ENCODE measurements around the gene CLTC.

CLTC gene

GRCh38 chr17:59727817-59728533 is 108.3 kb downstream of the CLTC start:
- DNase-seq (ENCODE audit: low spot score) = no peak

- DNase-seq (ENCODE audit: low spot score) = no peak
Observed at GRCh38 chr17:59730268-59730834, 110.7 kb downstream of the CLTC start.

GRCh38 chr17:59733697-59734096 is 114.0 kb downstream of the CLTC start:
- no peak for DNase-seq (ENCODE audit: low spot score)

- no peak for DNase-seq (ENCODE audit: low spot score)
Observed at GRCh38 chr17:59734226-59734625, 114.5 kb downstream of the CLTC start.

- no peak for DNase-seq (ENCODE audit: low spot score)
Observed at GRCh38 chr17:59737324-59737723, 117.6 kb downstream of the CLTC start.

- DNase-seq (ENCODE audit: low spot score) = no peak
Observed at GRCh38 chr17:59743842-59744241, 124.1 kb downstream of the CLTC start.

GRCh38 chr17:59745040-59745439 is 125.3 kb downstream of the CLTC start:
- DNase-seq (ENCODE audit: low spot score) = no peak
